ENCODE results near the gene PADI2. TPM values are rescaled to one million over a fixed set of nuclear protein-coding genes. Genes with fewer than 3 reads are reported as not detected.

The PADI2 gene
- total and polyA plus RNA-seq, 2 of the 8 experiments (the other 6 are each of a cell fraction or from before 2014, with no cell fraction given) = 1.6 to 7.5 TPM

- TF ChIP-seq E2F6 (IDR thresholded peaks at IDR 0.05) = no peak
- TF ChIP-seq JUND (IDR thresholded peaks at IDR 0.05; ENCODE audit: low read length) = no peak
- no peak for TF ChIP-seq POLR2A (IDR thresholded peaks at IDR 0.05; ENCODE audit: control extremely low read depth in 1 of 2, low read depth in 2 of 2, low read length in 2 of 2)
- TF ChIP-seq CBX8 (IDR thresholded peaks at IDR 0.05; ENCODE audit: borderline replicate concordance, low read depth, low read length) = no peak
- no peak for TF ChIP-seq USF2 (IDR thresholded peaks at IDR 0.05; ENCODE audit: low read length)
These were observed 95.7 kb downstream of the PADI2 start (continued) for GRCh38 chr1:17023573-17023972.
